DLD1 (cell line): ENCODE measurements around the gene CELF5.
"Not testable (repeated sequence)": the region's sequence is repeated elsewhere in the genome, so short reads cannot be mapped to it uniquely, and the experiment has no call there.

Source experiments
- in situ Hi-C: cut with HindIII; loops from 2 replicates; pipeline ENCODE4 v1.10.0; 2017; ENCODE audit warnings: low sequenced_read_pairs

The CELF5 gene

GRCh38 chr19:3338541-3339181, 114.2 kb downstream of the CELF5 start:
- in situ Hi-C loops, result no loop called here

DNA sequence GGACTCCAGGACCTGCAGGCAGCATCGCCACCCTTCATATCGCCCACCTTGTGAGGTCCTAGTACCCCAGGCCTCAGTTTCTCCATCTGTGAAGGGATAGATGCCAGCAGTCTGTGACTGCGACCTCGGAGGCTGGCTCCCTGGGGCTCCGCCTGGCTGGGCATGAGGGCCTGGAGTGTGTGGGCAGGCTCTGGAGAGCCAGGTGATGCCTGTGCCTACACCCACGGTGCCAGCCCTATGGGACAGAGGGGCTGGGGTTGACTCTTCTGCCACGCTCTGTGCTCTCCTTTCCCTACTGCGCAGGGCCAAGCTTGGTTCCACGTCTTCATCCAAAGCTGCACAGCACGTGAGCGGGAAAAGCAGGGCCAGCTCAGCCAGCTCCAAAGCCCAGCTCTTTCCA, 115.9 kb downstream of the CELF5 start:
- in situ Hi-C loops, result no loop called here

GRCh38 chr19:3342246-3342645, 117.8 kb downstream of the CELF5 start:
- in situ Hi-C loops, result no loop called here

- in situ Hi-C loops, result not testable (repeated sequence)
Measured at GRCh38 chr19:3342962-3343361, 118.5 kb downstream of the CELF5 start.

DNA sequence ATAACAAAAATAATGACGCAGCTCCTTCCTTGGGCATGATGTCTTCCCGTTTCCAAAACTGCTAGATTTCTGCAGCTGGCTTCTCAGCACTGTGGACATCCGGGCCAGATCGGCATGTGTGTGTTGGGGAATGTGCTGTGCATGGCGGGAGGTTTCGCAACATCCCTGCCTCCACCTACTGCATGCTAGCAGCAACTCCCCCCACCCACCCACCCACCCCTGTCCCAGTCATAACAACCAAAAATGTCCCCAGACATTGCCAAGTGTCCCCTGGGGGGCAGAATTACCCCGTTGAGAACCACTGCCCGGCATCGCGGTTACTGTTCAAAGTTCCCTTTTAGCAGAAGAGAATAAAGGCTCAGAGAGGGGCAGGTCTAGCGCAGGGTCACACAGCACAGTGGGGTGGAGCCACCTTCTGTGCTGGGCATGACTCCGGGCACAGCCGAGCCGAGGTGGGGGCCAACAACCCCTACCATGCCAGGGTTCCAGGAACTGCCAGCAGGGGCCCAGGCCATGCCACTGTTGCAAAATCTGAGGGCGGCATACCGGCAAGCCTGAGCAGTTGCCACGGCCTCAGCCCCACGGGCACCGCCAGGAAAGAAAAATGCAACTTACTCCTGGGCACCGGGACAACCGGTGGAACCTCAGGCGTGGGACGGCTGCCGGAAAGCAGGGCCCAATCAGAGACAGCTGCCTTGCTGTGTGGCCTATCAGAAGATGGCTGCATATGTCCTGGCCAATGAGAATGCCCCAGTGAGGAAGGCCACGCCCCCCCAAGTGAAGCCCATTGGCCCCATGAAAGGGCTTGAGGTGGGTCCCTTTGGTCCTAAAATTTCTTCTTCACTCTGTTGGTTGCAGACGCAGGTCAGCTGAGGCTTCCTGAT, 119.4 kb downstream of the CELF5 start:
- in situ Hi-C loops, result no loop called here

DNA sequence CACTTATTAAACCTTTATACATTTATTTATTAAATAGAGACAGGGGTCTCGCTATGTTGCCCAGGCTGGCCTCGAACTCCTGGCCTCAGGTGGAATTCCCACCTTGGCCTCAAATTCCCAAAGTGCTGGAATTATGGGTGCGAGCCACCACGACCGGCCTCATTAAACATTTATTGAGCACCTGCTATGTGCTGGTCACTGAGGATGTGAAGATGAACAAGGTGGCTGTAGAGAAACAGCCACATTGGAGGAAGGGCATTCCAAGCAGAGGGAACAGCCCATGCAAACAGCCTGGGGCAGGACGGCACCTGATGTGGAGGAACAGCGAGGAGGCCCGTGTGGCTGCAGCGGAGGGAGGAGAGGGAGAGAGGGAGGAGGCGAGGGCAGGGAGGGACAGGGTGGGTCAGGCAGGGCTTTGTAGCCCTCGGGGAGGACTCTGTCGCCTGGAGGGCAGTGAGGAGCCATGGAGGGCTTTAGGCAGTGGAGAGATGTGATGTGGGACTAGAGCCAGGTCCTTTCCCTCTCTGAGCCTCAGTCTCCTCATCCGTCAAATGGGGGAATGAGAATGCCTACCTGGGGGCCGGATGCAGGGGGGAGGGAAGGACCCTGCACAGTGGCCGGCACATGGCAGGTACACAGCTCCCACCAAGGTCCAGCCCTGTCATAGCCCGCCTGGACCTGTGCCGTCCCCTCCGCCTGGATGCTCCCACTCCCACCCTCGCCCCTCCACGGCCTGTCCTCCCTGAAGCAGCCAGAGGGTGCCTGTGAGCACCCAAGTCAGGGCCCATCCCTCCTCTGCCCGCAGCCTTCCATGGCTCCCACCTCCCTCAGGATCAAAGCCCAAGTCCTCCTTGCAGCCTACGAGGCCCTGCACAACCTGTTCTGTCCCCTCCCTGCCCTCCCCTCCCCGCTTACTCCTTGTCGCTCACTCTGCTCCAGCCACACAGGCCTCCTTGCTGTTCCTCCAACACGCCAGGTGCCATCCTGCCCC, 120.4 kb downstream of the CELF5 start:
- in situ Hi-C loops, result no loop called here

GRCh38 chr19:3345850-3346460, 121.5 kb downstream of the CELF5 start:
- in situ Hi-C loops, result no loop called here
